ENCODE results near the gene ENOX1.

ENOX1 gene

GRCh38 chr13:43767341-43767931 is 19.3 kb downstream of the ENOX1 start (continued):
- TF ChIP-seq ZNF24 (tag by site-specific recombination; IDR thresholded peaks at IDR 0.05): 0 out of 2 replicates have a peak, but pooled peaks have one; percentile 37
- no peak for TF ChIP-seq ZNF707 (tag by site-specific recombination; IDR thresholded peaks at IDR 0.05)
- TF ChIP-seq ZSCAN4 (tag by site-specific recombination; IDR thresholded peaks at IDR 0.05): no peak
- no peak; the same call in 1 of the 2 replicates for TF ChIP-seq ZEB2 (tag by site-specific recombination; IDR thresholded peaks at IDR 0.05)
- no peak; the same call in 1 of the 2 replicates for TF ChIP-seq ZNF146 (tag by site-specific recombination; IDR thresholded peaks at IDR 0.05)
- TF ChIP-seq ZNF18 (tag by site-specific recombination; IDR thresholded peaks at IDR 0.05): no peak
- TF ChIP-seq ZNF610 (tag by site-specific recombination; IDR thresholded peaks at IDR 0.05; ENCODE audit: borderline replicate concordance): no peak
- peak; percentile 45; the same call in 1 of the 2 replicates for TF ChIP-seq ZIC2 (tag by site-specific recombination; IDR thresholded peaks at IDR 0.05)
- TF ChIP-seq ZNF623 (tag by site-specific recombination; IDR thresholded peaks at IDR 0.05): no peak
- no peak for TF ChIP-seq TCF7L2 (IDR thresholded peaks at IDR 0.05; ENCODE audit: borderline replicate concordance, low read depth, low read length)
- no peak for TF ChIP-seq PATZ1 (tag by site-specific recombination; IDR thresholded peaks at IDR 0.05)
- TF ChIP-seq ZBTB7A (tag by site-specific recombination; IDR thresholded peaks at IDR 0.05; ENCODE audit: low read depth): no peak
- no peak for TF ChIP-seq ZNF391 (tag by site-specific recombination; IDR thresholded peaks at IDR 0.05; ENCODE audit: borderline replicate concordance, low read depth)
- no peak for TF ChIP-seq ZNF560 (tag by site-specific recombination; IDR thresholded peaks at IDR 0.05; ENCODE audit: borderline replicate concordance)
- no peak for TF ChIP-seq MZF1 (tag by site-specific recombination; IDR thresholded peaks at IDR 0.05; ENCODE audit: borderline replicate concordance)
- no peak for TF ChIP-seq ZNF704 (tag by site-specific recombination; IDR thresholded peaks at IDR 0.05)

- Histone ChIP-seq H3K4me1 (ENCODE audit: control insufficient read depth, insufficient read depth, low read length) (peaks cover 17% of the 10 kb centered on the region), H3K27ac (ENCODE audit: extremely low read depth, low read depth, low read length) (no peak overlapping the region), H3K36me3 (ENCODE audit: control insufficient read depth in 2 of 2, insufficient read depth in 1 of 2, low read length in 2 of 2) (no peaks in the 10 kb centered on the region), H3K4me3 (ENCODE audit: low read depth, low read length) (no peak overlapping the region), H3K9me3 (ENCODE audit: control insufficient read depth, insufficient read depth, low read depth, low read length) (no peaks in the 10 kb centered on the region)
- ChIA-PET POLR2A (no interaction called here), CTCF (interaction anchor here (1.2 kb wide), 1 partner anchor 48 kb away, joined by 3 read pairs; no protein-coding TSS in a partner anchor)
- no peak for TF ChIP-seq GLI4 (tag by site-specific recombination; IDR thresholded peaks at IDR 0.05)
- TF ChIP-seq ZNF121 (tag by site-specific recombination; IDR thresholded peaks at IDR 0.05): no peak
- no peak for TF ChIP-seq PATZ1 (tag by site-specific recombination; IDR thresholded peaks at IDR 0.05)
- no peak for TF ChIP-seq ZNF112 (tag by site-specific recombination; IDR thresholded peaks at IDR 0.05)
- no peak for TF ChIP-seq ZNF530 (tag by site-specific recombination; IDR thresholded peaks at IDR 0.05; ENCODE audit: low read depth)
- TF ChIP-seq ZNF510 (tag by site-specific recombination; IDR thresholded peaks at IDR 0.05; ENCODE audit: insufficient replicate concordance): no peak
- no peak for TF ChIP-seq ZNF423 (tag by site-specific recombination; IDR thresholded peaks at IDR 0.05)
- no peak for TF ChIP-seq ZNF341 (tag by site-specific recombination; IDR thresholded peaks at IDR 0.05; ENCODE audit: low read depth)
- TF ChIP-seq ZNF549 (tag by site-specific recombination; IDR thresholded peaks at IDR 0.05): no peak
- TF ChIP-seq ZXDB (tag by site-specific recombination; IDR thresholded peaks at IDR 0.05): no peak
- no peak for TF ChIP-seq ZNF777 (tag by site-specific recombination; IDR thresholded peaks at IDR 0.05; ENCODE audit: borderline replicate concordance)
These were observed 20.0 kb downstream of the ENOX1 start for GRCh38 chr13:43766725-43767124.

Measured in HEK293 (cell line).